B cell (primary cell): ENCODE data around the gene DNAH8. TPM values are rescaled to one million over a fixed set of nuclear protein-coding genes. Genes with fewer than 3 reads are reported as not detected.

Source experiments
- ATAC-seq: fragments of 200-7000 bp; cut with Tn5 transposase; one replicate; pipeline ENCODE4 v1.10.0; 2021; ENCODE audit warnings: low read depth, mild to moderate bottlenecking, moderate number of reproducible peaks, moderate library complexity
- CTCF ChIA-PET: fragments of 350-600 bp; sonication (Branson Sonifier 250); formaldehyde crosslinking; loops from one replicate; lab custom pipeline; 2021; ENCODE audit warnings: antibody characterized with exemption, inconsistent platforms; lab: Charles Lee
- POLR2A ChIA-PET: fragments of 350-600 bp; sonication (Branson Sonifier 250); formaldehyde crosslinking; loops from one replicate; lab custom pipeline; 2021; ENCODE audit warnings: antibody characterized with exemption; lab: Charles Lee
- DNase-seq: peaks from one replicate; pipeline ENCODE4 v3.0.0; 2013
- H2AFZ ChIP-seq: 2 replicates; pipeline ENCODE4 v1.6.1; 2012; ENCODE audit warnings: mild to moderate bottlenecking, low read depth, low read length; ENCODE audit not compliant: insufficient read depth, poor library complexity, severe bottlenecking
- H3K27ac ChIP-seq, 2 donors: 1 replicate in 1 of 2; 2 replicates in 1 of 2; pipeline ENCODE4 v1.5.1; 2012 to 2013; ENCODE audit warnings: low read length in 2 of 2, mild to moderate bottlenecking in 2 of 2, moderate library complexity in 1 of 2
- H3K27me3 ChIP-seq, 4 experiments: fragments of 200-600 bp in 1 of 4; sonication (generic) in 1 of 4; replicated peaks in 1 of 4; 1 replicate in 2 of 4; 2 replicates in 2 of 4; pipeline versions ENCODE4 v1.6.1 to v1.7.0; 2013 to 2016; ENCODE audit warnings: low read length in 3 of 4, mild to moderate bottlenecking in 2 of 4, mixed read lengths in 1 of 4, moderate library complexity in 1 of 4; ENCODE audit not compliant: insufficient read depth in 4 of 4, control insufficient read depth in 3 of 4; ENCODE audit errors: control extremely low read depth in 1 of 4
- H3K36me3 ChIP-seq, 2 experiments: replicated peaks in 1 of 2; 1 replicate in 1 of 2; 2 replicates in 1 of 2; pipeline versions ENCODE4 v1.6.1 to v1.7.1; 2013; ENCODE audit warnings: low read length in 1 of 2; ENCODE audit not compliant: insufficient read depth in 2 of 2, control insufficient read depth in 1 of 2; ENCODE audit errors: control extremely low read depth in 1 of 2, extremely low read depth in 1 of 2
- H3K4me1 ChIP-seq, 2 donors: fragments of 200-600 bp in 1 of 2; sonication (generic) in 1 of 2; 1 replicate in 1 of 2; 2 replicates in 1 of 2; pipeline versions ENCODE4 v1.5.1 to v1.6.1; 2013 to 2017; ENCODE audit warnings: low read length in 2 of 2; ENCODE audit not compliant: control insufficient read depth in 2 of 2, insufficient read depth in 2 of 2
- H3K4me2 ChIP-seq: replicated peaks from 2 replicates; pipeline ENCODE3; 2012; ENCODE audit warnings: mild to moderate bottlenecking, low read depth, low read length; ENCODE audit not compliant: poor library complexity, severe bottlenecking
- H3K4me3 ChIP-seq, 5 experiments: fragments of 200-600 bp in 1 of 5; sonication (generic) in 1 of 5; 1 replicate in 3 of 5; 2 replicates in 2 of 5; pipeline versions ENCODE4 v1.5.1 to v1.7.0; 2011 to 2016; ENCODE audit warnings: low read length in 4 of 5, mild to moderate bottlenecking in 4 of 5, low read depth in 2 of 5, control low read depth in 1 of 5, moderate library complexity in 1 of 5; ENCODE audit not compliant: insufficient read depth in 1 of 5; ENCODE audit errors: control extremely low read depth in 1 of 5, extremely low read depth in 1 of 5
- H3K79me2 ChIP-seq: fragments of 200-600 bp; sonication (generic); one replicate; pipeline ENCODE4 v1.6.0; 2016; ENCODE audit warnings: low read length; ENCODE audit not compliant: control insufficient read depth, insufficient read depth
- H3K9ac ChIP-seq: fragments of 200-600 bp; sonication (generic); 2 replicates; pipeline ENCODE4 v1.6.1; 2017; ENCODE audit warnings: mild to moderate bottlenecking, low read length, moderate library complexity
- H3K9me3 ChIP-seq, 3 donors: one replicate each; pipeline versions ENCODE4 v1.6.1 to v1.7.1; 2013; ENCODE audit warnings: low read length in 2 of 3; ENCODE audit not compliant: control insufficient read depth in 2 of 3, insufficient read depth in 1 of 3; ENCODE audit errors: control extremely low read depth in 1 of 3
- H4K20me1 ChIP-seq: 2 replicates; pipeline ENCODE4 v1.6.0; 2012; ENCODE audit warnings: mild to moderate bottlenecking, low read length; ENCODE audit not compliant: insufficient read depth, control insufficient read depth, poor library complexity, severe bottlenecking
- H3K27ac Mint-ChIP-seq: one replicate; pipeline ENCODE4 v1.8.0; 2021; ENCODE audit warnings: mixed read lengths
- H3K27me3 Mint-ChIP-seq: one replicate; pipeline ENCODE4 v1.8.0; 2021; ENCODE audit warnings: mixed read lengths
- H3K4me1 Mint-ChIP-seq: one replicate; pipeline ENCODE4 v1.8.0; 2021; ENCODE audit warnings: mixed read lengths
- H3K4me3 Mint-ChIP-seq: one replicate; pipeline ENCODE4 v1.8.0; 2021; ENCODE audit warnings: mixed read lengths
- H3K9me3 Mint-ChIP-seq: one replicate; pipeline ENCODE4 v1.8.0; 2022; ENCODE audit warnings: mixed read lengths; ENCODE audit not compliant: insufficient read depth
- EZH2 ChIP-seq: IDR thresholded peaks from 2 replicates; pipeline ENCODE4 v1.6.1; 2012; ENCODE audit warnings: borderline replicate concordance, low read depth, mild to moderate bottlenecking, moderate library complexity, low read length; ENCODE audit not compliant: insufficient read depth, poor library complexity, severe bottlenecking
- WGBS: methylation state at CpG from one replicate; pipeline ENCODE4 v1.1.5; 2013; ENCODE audit warnings: missing lambda C conversion rate; ENCODE audit not compliant: insufficient coverage; 5-methylcytosine and 5-hydroxymethylcytosine counted together
- intact Hi-C: fragments of 100-400 bp; cut with micrococcal nuclease; formaldehyde crosslinking; loops from one replicate; pipeline ENCODE4 v1.10.0; 2022
- polyA plus RNA-seq: library from polyadenylated mRNA; depleted of rRNA; stranded (reverse); fragments of >200 nt; gene quantifications from 2 replicates; pipeline ENCODE4 v1.2.3, GENCODE V29; 2012
- total RNA-seq, 2 donors: library from RNA; stranded (reverse); fragments of 120-200 nt in 1 of 2; gene quantifications; 1 replicate in 1 of 2; 2 replicates in 1 of 2; pipeline versions ENCODE4 v1.2.3 to v1.2.4, GENCODE V29; 2013 to 2022
- TF ChIP-seq, protein P1 (sequence below): fragments of 200-600 bp; IDR thresholded peaks from one replicate; pipeline ENCODE4 v1.8.0; 2022; ENCODE audit warnings: antibody characterized with exemption, mild to moderate bottlenecking

DNAH8 gene
- total and polyA plus RNA-seq, 2 donors (not counting 1 experiment from before 2014, with no cell fraction given), result 0.69 to 1.1 TPM

DNA sequence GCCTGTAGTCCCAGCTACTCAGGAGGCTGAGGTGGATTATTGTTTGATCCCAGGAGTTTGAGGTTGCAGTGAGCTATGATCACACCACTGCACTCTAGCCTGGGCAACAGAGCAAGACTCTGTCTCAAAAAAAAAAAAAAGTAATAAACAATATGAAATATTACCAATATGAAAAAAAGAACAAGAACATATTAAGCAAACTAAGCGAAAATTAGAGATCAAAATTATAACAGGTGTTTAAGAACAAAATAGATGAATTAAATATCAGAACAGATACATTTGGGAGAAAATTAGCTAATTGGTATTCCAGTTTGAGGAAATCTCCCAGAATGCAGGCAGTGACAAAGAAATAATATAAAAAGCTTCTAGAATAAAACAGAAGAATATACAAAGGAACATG is 35.4 kb upstream of the DNAH8 start:
- ATAC-seq (no peak), DNase-seq (no peak)
- no peak overlapping the region for H3K4me3 ChIP-seq
- H4K20me1 ChIP-seq, result no peaks in the 10 kb centered on the region
- H3K27me3 Mint-ChIP-seq, result no peaks in the 10 kb centered on the region
- H3K9me3 Mint-ChIP-seq, result no peaks in the 10 kb centered on the region
- no peaks in the 10 kb centered on the region for H3K27me3 ChIP-seq
- H3K4me3 Mint-ChIP-seq, result no peak overlapping the region
- peaks cover 40% of the 10 kb centered on the region for H3K4me1 Mint-ChIP-seq
- peaks cover 2% of the 10 kb centered on the region for H3K79me2 ChIP-seq
- H3K4me2 ChIP-seq, result no peak overlapping the region
- no peak overlapping the region for H2AFZ ChIP-seq
- WGBS, result no CpG with 5 or more reads among the region's 1 CpG
- no peak overlapping the region for H3K27ac ChIP-seq
- ChIA-PET CTCF (no interaction called here), POLR2A (interaction anchor here (0.7 kb wide), 1 partner anchor 1569 kb away, joined by 3 read pairs; no protein-coding TSS in a partner anchor)
- H3K9ac ChIP-seq, result no peak overlapping the region
- TF ChIP-seq, protein P1, sequence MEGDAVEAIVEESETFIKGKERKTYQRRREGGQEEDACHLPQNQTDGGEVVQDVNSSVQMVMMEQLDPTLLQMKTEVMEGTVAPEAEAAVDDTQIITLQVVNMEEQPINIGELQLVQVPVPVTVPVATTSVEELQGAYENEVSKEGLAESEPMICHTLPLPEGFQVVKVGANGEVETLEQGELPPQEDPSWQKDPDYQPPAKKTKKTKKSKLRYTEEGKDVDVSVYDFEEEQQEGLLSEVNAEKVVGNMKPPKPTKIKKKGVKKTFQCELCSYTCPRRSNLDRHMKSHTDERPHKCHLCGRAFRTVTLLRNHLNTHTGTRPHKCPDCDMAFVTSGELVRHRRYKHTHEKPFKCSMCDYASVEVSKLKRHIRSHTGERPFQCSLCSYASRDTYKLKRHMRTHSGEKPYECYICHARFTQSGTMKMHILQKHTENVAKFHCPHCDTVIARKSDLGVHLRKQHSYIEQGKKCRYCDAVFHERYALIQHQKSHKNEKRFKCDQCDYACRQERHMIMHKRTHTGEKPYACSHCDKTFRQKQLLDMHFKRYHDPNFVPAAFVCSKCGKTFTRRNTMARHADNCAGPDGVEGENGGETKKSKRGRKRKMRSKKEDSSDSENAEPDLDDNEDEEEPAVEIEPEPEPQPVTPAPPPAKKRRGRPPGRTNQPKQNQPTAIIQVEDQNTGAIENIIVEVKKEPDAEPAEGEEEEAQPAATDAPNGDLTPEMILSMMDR, result no peak
- no peak for TF ChIP-seq EZH2
- peaks cover 2 to 23% of the 10 kb centered on the region in 2 experiments for H3K36me3 ChIP-seq
- H3K27ac Mint-ChIP-seq, result no peak overlapping the region
- H3K4me1 ChIP-seq, result peaks cover 30 to 32% of the 10 kb centered on the region in 2 donors
- intact Hi-C loops, result loop anchor here (10.0 kb wide), 1 partner anchor 1355 kb away; no protein-coding TSS in a partner anchor
- H3K9me3 ChIP-seq, result no peaks in the 10 kb centered on the region

DNA sequence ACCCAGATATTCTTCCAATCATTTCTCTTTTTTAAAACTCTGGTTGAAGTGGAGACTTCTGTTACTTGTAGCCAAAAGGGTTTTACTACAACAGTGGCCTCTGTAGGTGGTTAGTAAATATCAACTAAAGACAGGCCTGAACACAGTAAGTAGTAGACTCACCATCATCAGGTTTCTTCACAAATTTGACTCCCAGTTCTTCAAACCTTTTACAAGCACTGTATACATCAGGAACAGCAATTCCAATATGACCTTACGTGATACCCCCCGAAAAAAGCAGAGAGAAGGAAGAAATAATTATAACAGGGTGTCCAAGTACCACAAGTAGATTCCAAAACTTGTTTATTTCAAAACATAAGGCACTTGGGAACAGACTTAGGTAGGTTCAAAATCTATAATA is 33.3 kb upstream of the DNAH8 start:
- no CpG with 5 or more reads among the region's 2 CpGs for WGBS
- Histone ChIP-seq H3K4me3 (no peak overlapping the region), H3K4me1 (peaks cover 20% of the 10 kb centered on the region in 2 donors), H3K79me2 (peaks cover 2% of the 10 kb centered on the region), H2AFZ (no peak overlapping the region), H3K4me2 (no peak overlapping the region), H3K9me3 (no peaks in the 10 kb centered on the region), H3K27me3 (no peaks in the 10 kb centered on the region), H3K9ac (no peak overlapping the region), H3K36me3 (peaks cover 2 to 25% of the 10 kb centered on the region in 2 experiments), H3K27ac (peak overlapping the region in 1 of 2 donors; percentile 2), H4K20me1 (no peaks in the 10 kb centered on the region)
- Mint-ChIP-seq H3K27me3 (no peaks in the 10 kb centered on the region), H3K4me3 (no peak overlapping the region), H3K9me3 (no peaks in the 10 kb centered on the region), H3K27ac (no peak overlapping the region), H3K4me1 (peaks cover 38% of the 10 kb centered on the region)
- no peak for ATAC-seq
- ChIA-PET CTCF (no interaction called here), POLR2A (no interaction called here)
- no peak for DNase-seq
- intact Hi-C loops, result no loop called here
- TF ChIP-seq EZH2, result no peak
- TF ChIP-seq, protein P1, result no peak
